DND-41 (cell line): ENCODE results near the gene SLC4A7.
A peak's percentile ranks its signal among the peaks of the same experiment; 100 is the strongest.

Experiments used
- ATAC-seq: fragments of 200-7000 bp; cut with Tn5 transposase; 3 replicates; pipeline ENCODE4 v1.9.1; 2021; ENCODE audit warnings: low read depth; ENCODE audit not compliant: insufficient read depth
- DNase-seq: peaks from one replicate; pipeline ENCODE4 v3.0.0-alpha.2; 2020
- H2AFZ ChIP-seq: 2 replicates; pipeline ENCODE4 v1.6.0; 2012; ENCODE audit warnings: low read depth, low read length
- H3K27ac ChIP-seq: 2 replicates; pipeline ENCODE4 v1.5.1; 2012; ENCODE audit warnings: low read length, inconsistent platforms
- H3K27me3 ChIP-seq: fragments of 200-600 bp; sonication (generic); 2 replicates; pipeline ENCODE4 v1.6.0; 2012; ENCODE audit warnings: low read length, mild to moderate bottlenecking, inconsistent platforms; ENCODE audit not compliant: insufficient read depth, poor library complexity
- H3K36me3 ChIP-seq: 2 replicates; pipeline ENCODE4 v1.5.1; 2012; ENCODE audit warnings: low read length, inconsistent platforms; ENCODE audit not compliant: insufficient read depth
- H3K4me1 ChIP-seq: 2 replicates; pipeline ENCODE4 v1.5.1; 2012; ENCODE audit warnings: mild to moderate bottlenecking, low read length; ENCODE audit not compliant: insufficient read depth
- H3K4me2 ChIP-seq: 2 replicates; pipeline ENCODE4 v1.6.0; 2012; ENCODE audit warnings: mild to moderate bottlenecking, moderate library complexity, low read length, inconsistent platforms; ENCODE audit not compliant: insufficient read depth
- H3K4me3 ChIP-seq, 2 experiments: fragments of 200-600 bp in 1 of 2; shearing (Covaris generic) in 1 of 2; 2 replicates each; pipeline ENCODE4 v1.5.1; 2012 to 2016; ENCODE audit warnings: inconsistent platforms in 2 of 2, low read length in 2 of 2, mild to moderate bottlenecking in 2 of 2, low read depth in 1 of 2, moderate library complexity in 1 of 2
- H3K79me2 ChIP-seq: 2 replicates; pipeline ENCODE4 v1.6.0; 2012; ENCODE audit warnings: low read length, inconsistent platforms; ENCODE audit not compliant: insufficient read depth
- H3K9ac ChIP-seq: 2 replicates; pipeline ENCODE4 v1.6.0; 2012; ENCODE audit warnings: low read depth, mild to moderate bottlenecking, inconsistent platforms, low read length, moderate library complexity
- H3K9me3 ChIP-seq: 2 replicates; pipeline ENCODE4 v1.5.1; 2012; ENCODE audit warnings: low read length, moderate library complexity, mild to moderate bottlenecking, inconsistent platforms; ENCODE audit not compliant: insufficient read depth, severe bottlenecking
- H4K20me1 ChIP-seq: 2 replicates; pipeline ENCODE4 v1.6.0; 2012; ENCODE audit warnings: low read length; ENCODE audit not compliant: insufficient read depth
- CTCF ChIP-seq: IDR thresholded peaks from 2 replicates; pipeline ENCODE4 v1.5.1; 2012; ENCODE audit warnings: borderline replicate concordance, low read length, moderate library complexity, mild to moderate bottlenecking; ENCODE audit not compliant: poor library complexity, severe bottlenecking; ENCODE audit errors: extremely low read depth
- EZH2 ChIP-seq: IDR thresholded peaks from 3 replicates; pipeline ENCODE4 v1.6.1; 2012; ENCODE audit warnings: borderline replicate concordance, low read depth, mild to moderate bottlenecking, moderate library complexity, low read length, inconsistent platforms; ENCODE audit not compliant: severe bottlenecking

SLC4A7 gene

GRCh38 chr3:27507111-27507510 lies 22.9 kb upstream of the SLC4A7 start:
- Histone ChIP-seq H3K79me2 (no peaks in the 10 kb centered on the region), H3K4me2 (no peak overlapping the region), H3K4me1 (no peaks in the 10 kb centered on the region), H3K27me3 (no peaks in the 10 kb centered on the region), H4K20me1 (no peaks in the 10 kb centered on the region), H3K9ac (no peak overlapping the region), H3K27ac (no peak overlapping the region), H3K9me3 (no peaks in the 10 kb centered on the region), H3K36me3 (no peaks in the 10 kb centered on the region), H3K4me3 (no peak overlapping the region), H2AFZ (no peak overlapping the region)
- DNase-seq (no peak), ATAC-seq (no peak)
- TF ChIP-seq EZH2 (no peak), CTCF (no peak)

GRCh38 chr3:27504749-27505148 lies 20.6 kb upstream of the SLC4A7 start:
- Histone ChIP-seq H3K27me3 (no peaks in the 10 kb centered on the region), H2AFZ (0 out of 2 replicates have a peak overlapping the region, but pooled peaks have one; percentile 46), H3K9ac (no peak overlapping the region), H3K4me3 (no peak overlapping the region), H3K27ac (no peak overlapping the region), H3K4me2 (no peak overlapping the region), H3K79me2 (no peaks in the 10 kb centered on the region), H3K4me1 (no peaks in the 10 kb centered on the region), H3K36me3 (no peaks in the 10 kb centered on the region), H4K20me1 (no peaks in the 10 kb centered on the region), H3K9me3 (no peaks in the 10 kb centered on the region)
- no peak for ATAC-seq
- no peak for DNase-seq
- no peak for TF ChIP-seq EZH2
- no peak for TF ChIP-seq CTCF

GRCh38 chr3:27503526-27503925 lies 19.3 kb upstream of the SLC4A7 start:
- Histone ChIP-seq H3K4me3 (no peak overlapping the region), H3K4me2 (no peak overlapping the region), H3K9me3 (no peaks in the 10 kb centered on the region), H3K9ac (no peak overlapping the region), H3K4me1 (no peaks in the 10 kb centered on the region), H3K36me3 (no peaks in the 10 kb centered on the region), H4K20me1 (no peaks in the 10 kb centered on the region), H2AFZ (no peak overlapping the region), H3K79me2 (no peaks in the 10 kb centered on the region), H3K27me3 (no peaks in the 10 kb centered on the region), H3K27ac (no peak overlapping the region)
- no peak for ATAC-seq
- no peak for TF ChIP-seq EZH2
- no peak for TF ChIP-seq CTCF
- no peak for DNase-seq

GRCh38 chr3:27501759-27502158 lies 17.6 kb upstream of the SLC4A7 start:
- TF ChIP-seq CTCF (no peak), EZH2 (no peak)
- no peak for DNase-seq

More at GRCh38 chr3:27501759-27502158, 17.6 kb upstream of the SLC4A7 start:
- H3K79me2 ChIP-seq = no peaks in the 10 kb centered on the region
- H3K27me3 ChIP-seq = no peaks in the 10 kb centered on the region
- no peak overlapping the region for H3K4me2 ChIP-seq
- H3K36me3 ChIP-seq = no peaks in the 10 kb centered on the region
- no peak overlapping the region for H3K9ac ChIP-seq
- H3K9me3 ChIP-seq = no peaks in the 10 kb centered on the region
- H3K4me3 ChIP-seq = no peak overlapping the region
- no peaks in the 10 kb centered on the region for H4K20me1 ChIP-seq
- H3K27ac ChIP-seq = no peak overlapping the region
- no peak for ATAC-seq
- H3K4me1 ChIP-seq = no peaks in the 10 kb centered on the region
- no peak overlapping the region for H2AFZ ChIP-seq
